GM12801 (cell line): ENCODE results near the gene LRRC38.

Experiments used
- CTCF ChIP-seq: IDR thresholded peaks from one replicate; pipeline ENCODE4 v1.5.1; 2011; ENCODE audit warnings: control low read depth; ENCODE audit not compliant: insufficient read length; ENCODE audit errors: extremely low read depth

The LRRC38 gene

DNA sequence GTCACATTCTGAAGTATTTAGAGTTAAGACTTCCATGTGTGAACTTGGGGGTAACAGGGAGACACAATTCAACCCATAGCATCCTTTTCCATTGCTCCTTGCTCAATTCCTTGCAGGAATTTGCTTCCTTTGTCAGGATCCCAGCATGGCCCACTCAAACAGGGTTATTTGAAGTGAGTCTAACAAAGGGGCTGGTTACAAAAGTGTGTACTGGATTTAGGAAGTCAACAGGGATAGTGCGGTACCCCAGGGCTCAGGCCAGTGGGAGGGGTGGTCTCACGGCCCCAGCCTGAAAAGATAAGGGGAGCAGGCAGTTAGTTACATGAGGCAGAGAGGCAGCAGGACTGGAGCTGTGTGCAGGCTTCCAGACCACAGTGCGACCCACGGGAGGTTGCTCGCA, 14.4 kb downstream of the LRRC38 start:
- TF ChIP-seq CTCF: no peak

GRCh38 chr1:13498553-13498952, 15.2 kb downstream of the LRRC38 start:
- TF ChIP-seq CTCF: no peak

GRCh38 chr1:13495186-13495585, 18.6 kb downstream of the LRRC38 start:
- TF ChIP-seq CTCF: no peak

GRCh38 chr1:13494712-13495111, 19.1 kb downstream of the LRRC38 start:
- TF ChIP-seq CTCF: no peak

GRCh38 chr1:13494025-13494424, 19.8 kb downstream of the LRRC38 start:
- no peak for TF ChIP-seq CTCF

DNA sequence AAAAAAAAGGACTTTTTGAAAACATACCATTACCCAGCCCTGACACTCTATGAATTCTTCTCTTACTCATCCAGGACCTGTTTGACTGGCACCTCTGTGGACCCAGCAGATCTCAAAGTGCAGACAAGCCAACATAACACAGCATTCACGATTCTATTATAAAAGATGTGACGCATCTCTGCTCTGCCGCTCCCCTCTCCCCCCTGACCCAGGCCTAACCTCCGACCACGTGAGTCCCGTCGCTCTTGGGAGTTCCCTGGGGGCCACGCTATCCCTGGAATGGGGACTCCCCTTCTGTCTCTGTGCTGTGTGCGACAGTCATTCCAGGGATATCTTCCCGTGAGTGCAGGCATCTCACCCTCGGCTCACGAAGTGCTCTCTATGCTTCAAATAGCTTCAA, 21.1 kb downstream of the LRRC38 start:
- TF ChIP-seq CTCF: no peak

DNA sequence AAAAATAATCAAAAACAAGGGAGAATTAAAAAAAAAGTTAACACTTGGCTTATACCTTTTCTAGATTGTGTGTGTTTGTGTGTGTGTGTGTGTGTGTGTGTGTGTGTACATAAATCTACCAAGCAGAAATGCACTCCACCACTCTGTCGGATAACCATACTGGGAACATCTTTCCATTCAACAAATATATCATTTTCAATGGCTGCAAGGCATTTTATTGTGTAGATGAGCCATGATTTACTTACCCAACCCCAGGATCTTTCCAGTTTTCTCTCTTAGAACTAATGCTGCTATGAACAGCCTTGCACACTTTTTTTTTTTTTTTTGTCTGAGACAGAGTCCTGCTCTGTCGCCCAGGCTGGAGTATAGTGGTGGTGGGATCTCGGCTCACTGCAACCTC, 25.8 kb downstream of the LRRC38 start:
- no peak for TF ChIP-seq CTCF
